ENCODE measurements around the gene CCL13. TPM values are rescaled to one million over a fixed set of nuclear protein-coding genes. Genes with fewer than 3 reads are reported as not detected.

CCL13 gene
- total RNA-seq, 1 donor from 2014 or later: not detected

DNA sequence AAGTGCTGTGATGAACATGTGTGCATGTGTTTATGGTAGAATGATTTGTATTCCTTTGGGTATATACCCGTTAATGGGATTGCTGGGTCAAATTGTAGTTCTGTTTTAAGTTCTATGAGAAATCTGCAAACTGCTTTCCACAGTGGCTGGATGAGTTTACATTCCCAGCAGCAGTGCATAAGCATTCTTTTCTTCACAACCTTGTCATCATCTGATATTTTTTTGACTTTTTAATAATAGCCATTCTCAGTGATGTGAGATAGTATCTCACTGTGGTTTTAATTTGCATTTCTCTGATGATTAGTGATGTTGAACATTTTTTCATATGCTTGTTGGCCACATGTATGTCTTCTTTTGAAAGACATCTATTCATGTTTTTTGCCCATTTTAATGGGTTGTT is 18.6 kb upstream of the CCL13 start:
- no peak for ATAC-seq (ENCODE audit: low read depth)
- POLR2A ChIA-PET: interaction anchor here (0.6 kb wide), 1 partner anchor 1264 kb away, joined by 4 read pairs; no protein-coding TSS in a partner anchor
- no peak overlapping the region for H3K4me3 Mint-ChIP-seq
- H3K9me3 Mint-ChIP-seq: peaks cover 10% of the 10 kb centered on the region
- TF ChIP-seq, protein P1, sequence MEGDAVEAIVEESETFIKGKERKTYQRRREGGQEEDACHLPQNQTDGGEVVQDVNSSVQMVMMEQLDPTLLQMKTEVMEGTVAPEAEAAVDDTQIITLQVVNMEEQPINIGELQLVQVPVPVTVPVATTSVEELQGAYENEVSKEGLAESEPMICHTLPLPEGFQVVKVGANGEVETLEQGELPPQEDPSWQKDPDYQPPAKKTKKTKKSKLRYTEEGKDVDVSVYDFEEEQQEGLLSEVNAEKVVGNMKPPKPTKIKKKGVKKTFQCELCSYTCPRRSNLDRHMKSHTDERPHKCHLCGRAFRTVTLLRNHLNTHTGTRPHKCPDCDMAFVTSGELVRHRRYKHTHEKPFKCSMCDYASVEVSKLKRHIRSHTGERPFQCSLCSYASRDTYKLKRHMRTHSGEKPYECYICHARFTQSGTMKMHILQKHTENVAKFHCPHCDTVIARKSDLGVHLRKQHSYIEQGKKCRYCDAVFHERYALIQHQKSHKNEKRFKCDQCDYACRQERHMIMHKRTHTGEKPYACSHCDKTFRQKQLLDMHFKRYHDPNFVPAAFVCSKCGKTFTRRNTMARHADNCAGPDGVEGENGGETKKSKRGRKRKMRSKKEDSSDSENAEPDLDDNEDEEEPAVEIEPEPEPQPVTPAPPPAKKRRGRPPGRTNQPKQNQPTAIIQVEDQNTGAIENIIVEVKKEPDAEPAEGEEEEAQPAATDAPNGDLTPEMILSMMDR (IDR thresholded peaks at IDR 0.05): no peak
- no peaks in the 10 kb centered on the region for H3K36me3 Mint-ChIP-seq (ENCODE audit: low read depth)
- intact Hi-C loops (cut with micrococcal nuclease): no loop called here
- peaks cover 7% of the 10 kb centered on the region for H3K4me1 Mint-ChIP-seq
- peaks cover 46% of the 10 kb centered on the region for H3K27me3 Mint-ChIP-seq
- CTCF ChIA-PET: no interaction called here
- DNase-seq: no peak
- no peak overlapping the region for H3K27ac Mint-ChIP-seq

DNA sequence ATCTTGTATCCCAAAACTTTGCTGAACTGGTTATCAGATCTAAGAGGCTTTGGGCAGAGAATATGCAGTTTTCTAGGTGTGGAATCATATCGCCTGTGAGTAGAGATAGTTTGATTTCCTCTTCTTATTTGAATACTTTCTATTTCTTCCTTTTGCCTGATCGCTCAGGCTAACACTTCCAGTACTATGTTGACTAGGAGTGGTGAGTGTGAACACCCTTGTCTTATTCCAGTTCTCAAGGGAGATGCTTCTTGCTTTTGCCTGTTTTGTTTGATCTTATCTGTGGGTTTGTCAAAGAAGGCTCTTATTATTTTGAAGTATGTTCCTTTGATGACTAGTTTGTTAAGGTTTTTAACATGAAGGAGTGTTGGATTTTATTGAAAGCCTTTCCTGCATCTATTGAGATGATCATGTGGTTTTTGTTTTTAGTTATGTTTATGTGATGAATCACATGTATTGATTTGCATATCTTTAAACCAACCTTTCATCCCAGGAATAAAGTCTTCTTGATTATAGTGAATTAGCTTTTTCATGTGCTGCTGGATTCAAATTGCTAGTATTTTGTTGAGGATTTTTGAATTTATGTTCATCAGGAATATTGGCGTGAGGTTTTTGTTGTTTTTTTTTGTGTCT is 17.0 kb upstream of the CCL13 start:
- H3K9me3 Mint-ChIP-seq: peaks cover 10% of the 10 kb centered on the region
- ChIA-PET CTCF (interaction anchor here (1.1 kb wide), 1 partner anchor 19 kb away, joined by 3 read pairs; no protein-coding TSS in a partner anchor), POLR2A (no interaction called here)
- peaks cover 7% of the 10 kb centered on the region for H3K4me1 Mint-ChIP-seq
- intact Hi-C loops (cut with micrococcal nuclease): no loop called here
- no peaks in the 10 kb centered on the region for H3K36me3 Mint-ChIP-seq (ENCODE audit: low read depth)
- no peak overlapping the region for H3K4me3 Mint-ChIP-seq
- no peak overlapping the region for H3K27ac Mint-ChIP-seq
- no peak for DNase-seq
- H3K27me3 Mint-ChIP-seq: peaks cover 49% of the 10 kb centered on the region
- no peak for ATAC-seq (ENCODE audit: low read depth)
- TF ChIP-seq, protein P1 (IDR thresholded peaks at IDR 0.05): no peak

DNA sequence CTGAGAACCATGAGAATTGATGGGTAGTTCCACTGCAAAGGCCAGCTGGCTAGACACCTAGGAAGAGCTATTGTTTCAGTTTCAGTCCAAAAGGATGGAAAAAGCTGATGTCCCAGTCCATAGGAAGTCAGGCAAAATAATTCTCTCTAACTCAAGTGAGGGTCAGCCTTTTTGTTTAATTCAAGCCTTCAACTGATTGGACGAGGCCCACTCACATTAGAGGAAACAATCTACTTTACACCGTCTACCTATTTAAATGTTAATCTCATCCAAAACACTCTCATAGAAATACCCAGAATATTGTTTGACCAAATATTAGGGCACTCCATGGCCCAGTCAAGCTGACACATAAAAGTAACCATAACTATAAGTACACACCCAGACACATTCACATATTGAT is 14.4 kb upstream of the CCL13 start:
- Mint-ChIP-seq H3K27ac (no peak overlapping the region), H3K36me3 (ENCODE audit: low read depth) (no peaks in the 10 kb centered on the region), H3K9me3 (no peaks in the 10 kb centered on the region), H3K27me3 (peaks cover 45% of the 10 kb centered on the region), H3K4me1 (peaks cover 7% of the 10 kb centered on the region), H3K4me3 (no peak overlapping the region)
- DNase-seq: no peak
- intact Hi-C loops (cut with micrococcal nuclease): no loop called here
- no peak for ATAC-seq (ENCODE audit: low read depth)
- ChIA-PET CTCF (no interaction called here), POLR2A (no interaction called here)
- TF ChIP-seq, protein P1 (IDR thresholded peaks at IDR 0.05): no peak

DNA sequence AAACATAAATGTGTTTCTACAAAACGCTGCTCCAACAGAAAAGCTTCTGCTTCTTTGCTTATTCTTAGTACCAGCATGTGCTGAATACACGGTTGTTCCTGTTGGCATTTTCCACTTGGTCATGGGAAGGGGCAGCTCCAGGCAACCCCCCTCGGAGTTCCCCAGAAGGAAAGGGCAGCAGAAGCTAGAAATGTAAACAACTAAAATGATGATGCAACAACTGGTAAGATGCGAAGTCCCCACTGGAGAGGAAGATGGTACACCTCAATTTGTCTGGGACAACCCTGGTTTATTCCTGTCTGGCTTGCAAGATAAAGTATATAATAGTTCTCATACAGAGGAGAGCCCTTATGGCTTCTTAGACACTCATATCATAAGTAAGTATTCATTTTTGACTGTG is 9.2 kb upstream of the CCL13 start:
- no peak overlapping the region for H3K4me3 Mint-ChIP-seq
- H3K36me3 Mint-ChIP-seq (ENCODE audit: low read depth): no peaks in the 10 kb centered on the region
- ATAC-seq (ENCODE audit: low read depth) (no peak), DNase-seq (no peak)
- no peaks in the 10 kb centered on the region for H3K4me1 Mint-ChIP-seq
- ChIA-PET CTCF (no interaction called here), POLR2A (no interaction called here)
- no peaks in the 10 kb centered on the region for H3K9me3 Mint-ChIP-seq
- peaks cover 30% of the 10 kb centered on the region for H3K27me3 Mint-ChIP-seq
- TF ChIP-seq, protein P1 (IDR thresholded peaks at IDR 0.05): no peak
- H3K27ac Mint-ChIP-seq: no peak overlapping the region
- intact Hi-C loops (cut with micrococcal nuclease): no loop called here

DNA sequence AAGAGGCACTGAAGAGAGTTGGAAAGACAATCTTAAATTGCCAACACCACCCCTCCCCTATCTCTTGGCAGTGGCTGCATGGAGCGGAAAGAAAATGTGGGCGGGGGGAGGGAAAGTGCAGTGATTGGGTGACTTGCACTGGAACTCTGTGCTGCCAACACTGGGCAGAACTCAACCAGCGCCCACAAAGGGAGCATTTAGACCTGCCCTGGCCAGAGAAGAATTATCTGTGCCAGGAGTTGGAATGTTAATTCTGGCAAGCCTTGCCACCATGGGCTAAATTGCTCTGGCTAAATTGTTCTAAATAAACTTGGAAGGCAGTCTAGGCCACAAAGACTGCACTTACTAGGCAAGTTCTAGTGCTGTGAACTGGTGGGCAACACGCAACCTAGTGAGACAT is 6.5 kb upstream of the CCL13 start:
- no peak for DNase-seq
- CTCF ChIA-PET: interaction anchor here (1.9 kb wide), 1 partner anchor 12 kb away, joined by 10 read pairs; no protein-coding TSS in a partner anchor
- no peak for ATAC-seq (ENCODE audit: low read depth)
- H3K4me3 Mint-ChIP-seq: no peak overlapping the region
- TF ChIP-seq, protein P1 (IDR thresholded peaks at IDR 0.05): no peak
- H3K27me3 Mint-ChIP-seq: peaks cover 17% of the 10 kb centered on the region
- no peaks in the 10 kb centered on the region for H3K4me1 Mint-ChIP-seq
- H3K9me3 Mint-ChIP-seq: peaks cover 4% of the 10 kb centered on the region
- intact Hi-C loops (cut with micrococcal nuclease): no loop called here
- no peaks in the 10 kb centered on the region for H3K36me3 Mint-ChIP-seq (ENCODE audit: low read depth)
- no peak overlapping the region for H3K27ac Mint-ChIP-seq
- POLR2A ChIA-PET: no interaction called here
